ENCODE measurements around the gene MISFA. TPM values are rescaled to one million over a fixed set of nuclear protein-coding genes. Genes with fewer than 3 reads are reported as not detected.
"Not testable (repeated sequence)": the region's sequence is repeated elsewhere in the genome, so short reads cannot be mapped to it uniquely, and the experiment has no call there.

Gene MISFA
- total RNA-seq, 1 donor from 2014 or later: 2.6 TPM

DNA sequence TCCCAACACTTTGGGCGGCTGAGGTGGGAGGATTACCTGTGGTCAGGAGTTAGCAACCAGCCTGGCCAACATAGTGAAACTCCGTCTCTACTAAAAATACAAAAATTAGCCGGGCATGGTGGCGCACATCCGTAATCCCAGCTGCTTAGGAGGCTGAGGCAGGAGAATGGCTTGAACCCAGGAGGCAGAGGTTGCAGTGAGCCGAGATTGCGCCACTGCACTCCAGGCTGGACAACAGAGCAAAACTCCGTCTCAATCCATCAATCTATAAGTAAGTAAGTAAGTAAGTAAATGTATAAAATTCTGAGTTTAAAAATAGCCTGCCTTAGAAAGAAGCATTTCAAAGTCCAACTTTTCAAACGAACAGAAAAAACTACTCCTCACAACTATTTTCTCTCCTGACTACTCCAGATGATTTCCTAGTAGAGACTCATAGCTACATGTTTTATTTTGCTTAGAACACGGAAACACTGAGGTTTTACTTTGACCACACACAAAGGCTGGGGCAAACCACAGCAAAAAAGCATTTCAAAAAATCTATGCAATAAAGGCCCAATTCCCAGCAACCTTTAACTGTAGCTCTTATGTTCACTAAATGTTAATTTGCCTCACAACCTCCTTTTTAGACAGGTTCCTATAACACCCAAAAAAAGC, 18.2 kb downstream of the MISFA start:
- intact Hi-C loops (cut with micrococcal nuclease): loop anchor here (1.0 to 5.0 kb wide), 5 partner anchors 16 to 226 kb away; partner anchors contain the start of genes LDHA, SPTY2D1 and TSG101

- intact Hi-C loops (cut with micrococcal nuclease): loop anchor here (1.0 to 5.0 kb wide), 4 partner anchors 16 to 226 kb away; partner anchors contain the start of genes LDHA, SPTY2D1 and TSG101
Measured at GRCh38 chr11:18618342-18619025, 18.9 kb downstream of the MISFA start.

GRCh38 chr11:18623707-18624106, 24.1 kb downstream of the MISFA start:
- intact Hi-C loops (cut with micrococcal nuclease): no loop called here

- intact Hi-C loops (cut with micrococcal nuclease): no loop called here
Measured at GRCh38 chr11:18624161-18624560, 24.6 kb downstream of the MISFA start.

GRCh38 chr11:18632841-18633240, 33.3 kb downstream of the MISFA start:
- intact Hi-C loops (cut with micrococcal nuclease): loop anchor here (5.0 to 10.0 kb wide), 3 partner anchors 89 to 482 kb away; partner anchors contain the start of gene ZDHHC13

DNA sequence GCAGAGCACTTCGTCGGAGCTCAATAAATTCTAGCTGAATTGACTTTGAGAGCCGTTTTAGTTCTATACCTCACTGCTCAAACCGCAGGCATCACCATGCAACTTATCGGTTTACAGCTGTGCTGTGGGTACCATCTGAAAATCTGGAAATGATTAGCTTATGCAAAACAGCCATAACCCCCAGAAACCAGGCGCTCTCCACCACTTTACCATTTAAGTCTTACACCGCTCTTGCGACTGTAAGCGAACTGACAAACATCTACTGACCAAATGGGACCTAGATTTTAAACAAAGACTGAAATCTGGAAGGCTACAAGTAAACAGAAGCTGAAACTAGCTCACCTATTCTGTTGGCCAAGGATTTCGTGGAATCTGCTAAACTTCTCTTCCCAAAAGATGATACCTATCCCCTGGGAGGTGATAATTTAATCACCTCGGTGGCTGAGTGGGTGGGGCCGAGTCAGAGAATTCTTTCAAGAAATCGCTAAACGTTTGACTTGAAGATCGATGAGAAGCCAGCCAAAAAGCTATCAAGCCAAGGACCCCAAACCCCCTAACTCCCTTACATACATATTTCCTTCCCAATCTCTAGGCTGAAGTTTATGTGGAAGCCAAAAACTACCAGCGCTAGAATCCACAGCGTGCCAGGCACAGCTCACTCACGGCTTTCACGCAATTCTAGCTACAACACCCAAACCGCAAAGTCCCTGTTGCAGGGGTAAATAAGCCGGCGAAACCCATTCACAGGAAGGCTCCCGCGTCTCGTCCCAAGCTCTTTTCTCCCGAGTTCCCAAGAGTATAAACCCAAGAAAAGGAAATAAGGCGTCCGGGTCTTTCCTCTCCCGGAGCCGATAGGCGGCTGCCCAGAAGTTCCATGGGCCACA, 33.9 kb downstream of the MISFA start:
- intact Hi-C loops (cut with micrococcal nuclease): loop anchor here (1.0 to 10.0 kb wide), 12 partner anchors 15 to 621 kb away; partner anchors contain the start of genes GTF2H1, HPS5, LDHA and SAAL1

DNA sequence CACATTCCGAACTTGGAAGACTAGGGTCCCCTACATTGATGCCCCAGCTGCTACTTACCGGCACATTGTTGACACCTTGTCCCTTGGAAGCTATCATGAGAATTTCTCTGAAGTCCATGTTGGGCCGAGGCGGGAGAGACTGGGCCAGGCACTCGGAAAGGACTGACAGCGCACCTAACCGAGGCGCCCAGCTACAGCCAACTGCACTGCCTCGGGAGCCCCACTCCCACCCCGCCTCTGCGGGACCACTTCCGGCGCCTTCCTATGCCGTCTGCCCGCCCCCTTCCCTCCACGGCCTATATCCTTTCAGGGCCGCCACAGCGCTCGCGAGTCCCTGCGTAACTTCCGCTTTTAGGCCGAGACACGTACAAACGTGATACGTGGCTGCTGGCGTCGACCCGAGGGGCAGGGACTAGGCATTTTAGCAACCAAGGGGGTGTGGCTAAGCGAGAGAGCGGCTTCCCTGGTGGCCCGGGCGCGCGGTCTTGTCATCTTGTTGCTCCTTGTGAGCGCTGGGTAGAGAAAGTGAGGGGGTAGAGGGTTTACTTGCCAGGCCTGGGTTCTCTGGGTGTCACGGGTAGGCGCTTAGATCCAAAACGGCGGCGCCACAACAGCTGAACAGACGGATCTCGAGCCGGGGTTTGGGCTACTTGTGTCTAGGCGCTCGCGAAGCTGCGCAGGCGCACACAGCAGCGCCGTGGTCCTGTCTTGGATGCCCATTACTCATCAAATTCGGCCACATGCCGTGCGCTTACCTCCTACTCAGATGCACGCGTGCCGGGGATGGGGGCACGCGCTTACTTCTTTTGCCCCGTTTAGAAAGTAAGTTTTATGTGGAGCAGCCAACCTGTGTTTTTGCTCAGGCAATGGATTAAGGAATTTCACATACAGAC, 34.8 kb downstream of the MISFA start, which contains the start of gene SPTY2D1:
SPTY2D1 (minus strand) TSS at position 203 of the 893 bp plus-strand sequence; CDS start at position 118, 85 bp downstream.
- intact Hi-C loops (cut with micrococcal nuclease): loop anchor here (1.0 to 10.0 kb wide), 12 partner anchors 16 to 622 kb away; partner anchors contain the start of genes GTF2H1, HPS5, LDHA and SAAL1

DNA sequence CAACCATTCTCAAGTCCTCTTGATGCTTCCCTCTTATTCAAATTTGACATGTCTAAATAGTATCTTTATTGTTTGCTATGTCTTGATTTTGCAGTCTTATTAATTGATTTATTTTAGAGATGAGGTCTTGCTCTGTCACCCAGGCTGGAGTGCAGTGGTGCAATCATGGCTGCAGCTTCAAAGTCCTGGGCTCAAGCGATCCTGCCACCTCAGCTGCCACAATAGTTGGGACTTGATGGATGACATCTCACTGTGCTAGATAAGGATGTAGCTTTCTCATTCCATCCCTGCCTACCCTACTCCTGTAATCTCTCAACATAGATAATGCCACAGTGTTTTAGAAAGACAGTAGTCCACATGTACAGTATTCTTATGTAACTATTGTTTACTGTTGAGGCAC, 42.1 kb downstream of the MISFA start:
- intact Hi-C loops (cut with micrococcal nuclease): no loop called here

GRCh38 chr11:18643034-18643433, 43.4 kb downstream of the MISFA start:
- intact Hi-C loops (cut with micrococcal nuclease): not testable (repeated sequence)

- intact Hi-C loops (cut with micrococcal nuclease): no loop called here
Measured at GRCh38 chr11:18650353-18650752, 50.8 kb downstream of the MISFA start.

DNA sequence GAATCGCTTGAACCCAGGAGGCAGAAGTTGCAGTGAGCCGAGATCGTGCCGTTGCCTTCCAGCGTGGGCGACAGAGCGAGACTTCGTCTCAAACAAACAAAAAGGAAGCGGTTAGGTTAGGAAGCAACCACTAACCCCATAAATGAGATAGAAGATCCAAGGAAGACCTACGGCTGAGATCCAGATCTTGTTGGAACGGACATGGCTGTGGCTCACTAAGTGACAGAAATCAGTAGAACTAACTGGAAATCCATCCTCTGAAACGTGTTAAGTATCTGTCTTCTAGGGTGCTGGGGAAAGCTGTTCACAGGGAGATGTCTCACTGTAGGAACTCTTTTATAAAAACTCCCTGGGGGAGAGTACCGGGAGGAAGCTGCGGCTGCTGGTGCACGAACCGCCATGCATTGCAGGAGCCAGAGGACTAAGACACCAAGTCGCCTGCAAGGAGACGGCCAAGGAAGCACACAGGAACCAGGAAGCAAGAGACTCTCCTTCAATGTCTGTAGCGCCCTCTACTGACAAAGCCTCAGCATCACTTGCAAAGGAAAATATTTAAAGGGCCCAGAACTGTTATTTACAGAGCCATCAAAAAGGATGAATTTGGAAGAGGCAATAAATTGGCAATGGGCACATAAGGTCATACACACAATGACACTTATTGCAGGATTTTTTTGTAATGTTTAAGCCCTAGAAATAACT, 51.4 kb downstream of the MISFA start:
- intact Hi-C loops (cut with micrococcal nuclease): loop anchor here (1.0 kb wide), 2 partner anchors 35 to 111 kb away; no protein-coding TSS in a partner anchor

Other genes starting within 250 kb of the MISFA start
- gene LDHA, start 205.2 kb upstream of the MISFA start, total RNA-seq: 1,201 and 1,212 TPM in 2 replicates
- gene LDHC, start 187.5 kb upstream of the MISFA start, total RNA-seq: not detected in 2 replicates
- gene LDHAL6A, start 143.9 kb upstream of the MISFA start, total RNA-seq: 0.11 TPM in 1 of 2 replicates, not detected in the other
- gene TSG101, start 72.8 kb upstream of the MISFA start, total RNA-seq: 42.9 and 46.6 TPM in 2 replicates
- 15.1 and 17.4 TPM in 2 replicates for gene UEVLD, start 11.1 kb upstream of the MISFA start, total RNA-seq
- 23.3 and 25.3 TPM in 2 replicates for gene SPTY2D1, start 34.6 kb downstream of the MISFA start, total RNA-seq
- gene TMEM86A, start 99.0 kb downstream of the MISFA start, total RNA-seq: 0.52 and 1.1 TPM in 2 replicates
- gene IGSF22, start 126.4 kb downstream of the MISFA start, total RNA-seq: 0.05 and 0.48 TPM in 2 replicates
- not detected in 2 replicates for gene PTPN5, start 192.0 kb downstream of the MISFA start, total RNA-seq